ENCODE results near the gene TBC1D22A.
"Not testable (repeated sequence)": the region's sequence is repeated elsewhere in the genome, so short reads cannot be mapped to it uniquely, and the experiment has no call there.

TBC1D22A gene

DNA sequence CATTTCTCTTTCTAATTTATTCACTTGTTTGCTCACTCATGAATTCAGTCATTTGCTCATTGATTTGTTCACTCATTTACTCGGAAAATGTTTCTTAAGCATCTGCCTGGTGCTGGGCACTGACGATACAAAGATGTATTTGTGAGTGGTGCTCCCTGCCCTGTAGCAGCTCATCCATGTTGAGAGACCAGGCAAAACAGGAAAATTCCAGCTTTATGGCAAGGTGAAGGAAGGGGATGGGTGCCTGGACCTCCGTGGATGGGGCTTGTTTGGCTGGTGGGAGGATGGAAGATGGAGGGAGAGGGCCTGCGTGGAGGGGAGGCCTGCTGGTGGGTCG, 53.1 kb downstream of the TBC1D22A start:
- DNase-seq = no peak

DNA sequence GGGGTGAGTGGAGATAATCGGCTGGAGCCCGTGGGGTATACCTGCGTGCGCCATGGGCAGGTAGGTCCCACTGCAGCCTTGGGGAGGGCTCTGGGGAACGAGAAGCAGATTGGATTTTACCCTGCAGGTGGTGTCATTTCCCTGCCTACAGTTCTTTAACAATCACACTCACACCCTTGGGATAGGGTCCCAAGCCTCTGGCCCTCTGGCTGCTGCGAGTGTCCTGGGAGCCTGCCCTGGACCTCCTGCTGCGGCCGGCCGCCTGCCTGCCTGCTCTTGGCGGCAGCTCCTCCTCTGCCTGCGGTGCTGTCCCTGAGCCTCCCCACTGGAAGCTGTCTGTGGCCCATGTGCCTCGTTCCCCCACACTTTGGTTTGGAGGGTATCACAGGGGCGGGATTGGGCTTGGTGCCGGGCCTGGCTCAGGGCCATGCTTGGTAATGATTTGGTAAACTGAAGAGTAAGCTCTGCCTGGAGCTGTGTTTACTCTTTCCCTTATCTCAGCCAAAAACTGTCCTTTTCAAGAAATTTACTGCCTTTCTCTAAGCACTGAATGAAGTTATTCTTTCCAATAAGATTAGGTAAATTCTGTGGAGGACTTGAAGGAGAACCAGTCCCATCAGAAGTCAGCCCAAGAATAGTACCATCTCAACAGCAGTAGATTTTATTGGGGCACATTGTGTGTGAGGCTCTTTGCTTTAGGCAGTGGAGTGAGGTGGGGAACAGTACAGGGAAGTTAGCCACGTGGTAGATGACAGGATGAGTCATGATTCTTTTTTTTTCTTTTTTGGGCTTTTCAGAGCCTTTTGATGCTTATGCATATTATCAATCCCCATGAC, 53.7 kb downstream of the TBC1D22A start:
- DNase-seq = no peak

DNA sequence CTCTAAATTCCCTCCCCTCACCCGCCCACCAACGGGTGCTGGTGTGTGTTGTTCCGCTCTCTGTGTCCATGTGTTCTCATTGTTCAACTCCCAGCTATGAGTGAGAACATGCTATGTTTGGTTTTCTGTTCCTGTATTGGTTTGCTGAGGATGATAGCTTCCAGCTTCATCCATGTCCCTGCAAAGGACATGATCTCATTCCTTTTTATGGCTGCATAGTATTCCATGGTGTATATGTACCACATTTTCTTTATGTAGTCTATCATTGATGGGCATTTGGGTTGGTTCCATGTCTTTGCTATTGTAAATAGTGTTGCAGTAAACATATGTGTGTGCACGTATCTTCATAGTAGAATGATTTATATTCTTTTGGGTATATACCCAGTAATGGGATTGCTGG, 54.9 kb downstream of the TBC1D22A start:
- DNase-seq = not testable (repeated sequence)

DNA sequence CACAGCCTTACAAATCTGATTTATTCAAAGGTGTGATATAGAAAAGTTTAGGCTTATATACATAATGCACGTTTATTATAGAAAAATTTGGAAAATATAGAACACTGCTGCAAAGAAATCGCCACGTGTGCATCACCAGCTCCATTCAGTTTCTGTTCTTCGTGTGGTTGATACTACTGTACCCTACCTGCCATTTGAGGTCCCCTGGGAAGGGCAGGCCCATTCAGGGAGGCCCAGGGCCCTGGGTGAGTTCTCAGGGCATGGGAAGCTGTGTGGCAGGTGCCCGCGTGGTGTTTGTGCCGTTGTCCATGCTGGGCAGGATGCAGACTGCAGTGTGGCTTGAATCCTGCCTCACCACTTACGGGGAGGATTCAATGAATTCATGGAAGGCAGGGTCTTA, 60.8 kb downstream of the TBC1D22A start:
- no peak for DNase-seq

DNA sequence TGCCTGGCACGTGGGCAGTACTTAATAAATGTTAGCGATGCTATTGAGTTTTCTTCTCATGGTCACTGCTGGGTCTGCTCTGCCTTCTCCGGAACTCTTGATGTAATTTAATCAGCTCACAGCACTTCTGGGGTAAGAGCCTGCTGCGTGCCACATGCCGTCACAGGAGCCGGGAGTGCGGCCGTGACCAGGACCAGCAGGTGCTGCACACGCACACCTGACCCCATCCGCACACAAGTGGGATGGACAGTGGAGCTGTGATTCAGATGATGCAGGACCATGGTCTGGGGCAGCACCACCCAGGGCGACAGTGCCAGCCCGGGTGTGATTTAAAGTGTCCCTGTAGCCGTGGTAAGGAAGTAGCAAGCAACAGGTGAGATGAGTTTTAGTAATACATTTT, 61.2 kb downstream of the TBC1D22A start:
- DNase-seq = no peak

DNA sequence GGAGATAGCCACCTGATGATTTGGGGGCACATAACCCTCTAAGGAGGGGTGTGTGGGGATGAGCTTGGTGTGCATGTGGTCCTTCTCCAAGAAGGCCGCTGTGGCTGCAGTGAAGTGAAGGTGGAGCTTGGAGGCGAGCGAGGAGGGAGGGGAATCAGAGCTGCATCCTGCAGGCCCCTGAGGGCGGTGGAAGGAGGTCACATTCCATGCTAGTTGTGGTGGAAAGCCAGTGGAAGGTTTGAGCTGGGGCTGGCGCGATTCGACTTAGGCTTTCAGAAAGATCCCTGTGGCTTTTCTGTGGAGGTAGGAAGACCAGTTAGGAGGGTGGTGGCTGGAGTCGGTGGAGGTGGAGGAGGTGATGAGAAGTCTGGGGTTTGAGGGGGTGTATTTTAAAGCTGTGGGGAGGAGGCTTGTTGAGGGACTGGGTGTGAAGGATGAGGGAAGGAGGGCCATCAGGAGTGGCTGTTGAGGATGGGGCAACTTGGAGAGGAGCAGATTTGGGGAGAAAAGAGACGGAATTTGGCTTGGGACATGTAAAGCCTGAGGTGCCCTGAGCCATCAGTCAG, 62.0 kb downstream of the TBC1D22A start:
- no peak for DNase-seq

DNA sequence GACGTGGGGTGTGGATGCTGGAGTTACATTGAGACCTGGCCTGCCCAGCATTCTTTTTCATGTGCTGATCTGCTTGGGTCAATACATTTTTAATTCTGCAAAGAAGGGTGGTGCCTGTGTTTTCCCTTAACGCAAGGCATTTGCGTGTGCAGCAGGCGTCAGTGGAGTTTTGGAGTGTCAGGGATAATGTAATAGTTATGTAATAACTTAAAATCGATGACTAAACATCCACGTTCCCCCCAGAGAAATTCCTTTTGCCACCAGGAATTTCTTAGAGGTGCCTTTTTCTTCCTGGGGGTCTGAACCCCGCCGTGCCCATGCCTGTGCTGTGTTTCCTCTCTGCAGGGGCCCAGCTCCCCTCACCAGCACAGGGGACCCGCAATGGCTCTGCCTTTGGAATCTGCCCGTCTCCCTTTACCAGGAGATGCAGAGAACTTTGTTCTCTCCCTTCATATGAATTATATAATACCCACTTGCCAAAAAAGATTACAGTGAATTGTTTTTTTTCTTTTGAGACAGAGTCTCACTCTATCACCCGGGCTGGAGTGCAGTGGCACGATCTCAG, 62.6 kb downstream of the TBC1D22A start:
- DNase-seq = no peak

DNA sequence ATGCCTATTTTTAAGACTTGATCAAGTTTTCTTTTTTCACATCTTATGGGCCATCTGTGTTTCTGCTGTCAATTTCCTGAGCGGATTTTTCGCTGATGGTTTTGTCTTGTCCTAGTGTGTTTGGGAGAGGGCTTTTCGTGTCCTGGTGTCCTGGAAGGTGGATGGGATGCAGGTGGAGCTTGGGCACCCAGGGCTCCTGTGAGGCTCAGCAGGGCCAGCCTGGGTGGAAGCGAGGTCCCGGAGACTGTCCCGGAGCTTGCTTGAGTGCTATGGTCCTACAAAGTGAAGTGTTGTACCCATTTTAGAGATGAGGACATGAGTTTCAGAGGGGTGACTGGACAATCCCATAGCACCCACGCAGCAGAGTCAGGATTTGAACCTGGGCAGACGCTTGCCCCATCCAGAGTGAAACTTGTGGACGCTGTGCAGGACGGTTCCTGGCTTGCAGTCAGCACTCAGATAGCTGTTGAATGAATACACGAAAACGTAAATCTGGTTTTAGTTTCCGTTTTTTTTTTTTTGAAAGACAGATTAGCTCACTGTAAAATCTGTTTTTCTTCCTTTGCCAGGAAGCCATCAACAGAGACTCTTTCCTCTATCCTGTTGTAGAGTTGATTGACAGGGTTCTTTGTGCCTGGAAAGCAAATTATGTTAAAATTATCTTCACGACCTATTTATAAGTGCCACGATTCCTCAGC, 64.1 kb downstream of the TBC1D22A start:
- no peak for DNase-seq

DNA sequence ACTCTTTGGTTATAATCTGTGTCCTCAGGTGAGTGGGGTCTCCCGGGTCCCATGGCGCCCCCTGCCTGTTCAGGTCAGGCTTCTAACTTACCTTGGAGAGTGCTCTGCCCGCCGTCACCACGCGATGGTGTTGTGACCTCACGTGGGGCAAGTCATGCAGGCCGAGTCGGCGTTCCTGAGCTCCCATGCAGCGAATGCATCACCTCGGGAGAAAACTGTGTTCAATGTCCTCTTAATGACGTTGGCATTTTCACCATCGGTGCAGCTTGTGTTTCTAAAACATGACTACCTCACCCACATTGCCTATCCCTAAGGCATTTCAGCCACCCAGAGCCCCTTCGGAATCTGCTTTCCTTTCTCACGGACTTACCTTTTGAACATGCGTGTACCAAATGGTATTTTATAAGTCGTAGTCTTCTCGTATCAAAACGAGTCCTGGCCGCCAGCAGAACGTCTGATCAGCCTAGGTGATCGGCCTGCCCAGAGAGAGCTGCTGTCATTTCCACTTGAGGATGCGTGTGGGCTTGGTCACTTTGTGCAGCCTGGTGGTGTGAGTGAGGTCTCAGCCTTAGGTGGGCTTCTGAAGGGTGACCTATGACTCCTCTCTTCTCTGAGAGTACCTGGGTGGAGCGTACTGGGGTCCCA, 64.8 kb downstream of the TBC1D22A start:
- DNase-seq = no peak

DNA sequence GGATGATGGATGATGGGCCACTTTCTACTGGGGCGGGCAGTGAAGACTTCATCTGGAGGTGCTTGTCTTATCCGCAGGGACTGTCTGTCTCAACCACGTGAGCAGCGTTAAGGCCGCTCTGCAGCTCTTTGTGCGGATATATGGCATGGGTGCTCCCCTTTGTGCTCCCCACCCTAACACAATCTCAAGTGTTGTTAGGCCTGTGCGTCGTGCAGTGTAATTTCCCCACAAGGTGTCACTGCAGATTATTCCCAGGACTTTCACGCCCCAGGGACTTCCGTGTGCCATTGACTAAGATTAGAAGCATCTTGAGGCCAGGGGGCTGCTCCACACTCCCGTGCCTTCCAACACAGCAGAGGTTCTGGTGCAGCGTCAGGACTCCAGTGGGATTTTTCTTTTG, 65.3 kb downstream of the TBC1D22A start:
- no peak for DNase-seq

DNA sequence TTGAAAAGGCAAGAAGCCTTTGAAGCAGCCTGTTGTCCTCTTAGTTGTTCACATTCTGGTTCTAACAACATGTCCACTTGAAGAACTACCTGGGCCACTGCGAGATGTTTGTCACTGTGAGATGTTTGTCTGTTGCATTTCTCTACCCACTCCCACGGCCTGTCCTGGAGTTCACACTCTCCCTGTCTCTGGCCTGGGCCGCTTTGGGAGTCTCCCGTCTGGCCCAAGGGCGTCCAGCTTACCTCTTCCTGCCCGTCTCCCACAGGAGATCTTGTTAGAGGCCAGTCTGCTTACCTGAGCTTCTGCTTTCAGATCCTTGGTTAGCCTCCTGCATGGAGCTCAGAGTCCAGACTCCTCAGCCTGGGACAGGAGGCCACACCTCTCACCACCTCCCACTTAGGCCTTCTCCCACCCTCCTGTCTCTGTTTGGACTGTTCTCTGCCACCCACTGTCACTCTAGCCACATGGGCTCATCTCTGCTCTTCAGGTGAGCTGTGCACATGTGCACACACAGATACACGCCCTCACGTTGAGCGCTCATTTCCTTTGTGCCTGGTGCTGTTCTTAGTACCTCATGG, 66.0 kb downstream of the TBC1D22A start:
- no peak for DNase-seq

DNA sequence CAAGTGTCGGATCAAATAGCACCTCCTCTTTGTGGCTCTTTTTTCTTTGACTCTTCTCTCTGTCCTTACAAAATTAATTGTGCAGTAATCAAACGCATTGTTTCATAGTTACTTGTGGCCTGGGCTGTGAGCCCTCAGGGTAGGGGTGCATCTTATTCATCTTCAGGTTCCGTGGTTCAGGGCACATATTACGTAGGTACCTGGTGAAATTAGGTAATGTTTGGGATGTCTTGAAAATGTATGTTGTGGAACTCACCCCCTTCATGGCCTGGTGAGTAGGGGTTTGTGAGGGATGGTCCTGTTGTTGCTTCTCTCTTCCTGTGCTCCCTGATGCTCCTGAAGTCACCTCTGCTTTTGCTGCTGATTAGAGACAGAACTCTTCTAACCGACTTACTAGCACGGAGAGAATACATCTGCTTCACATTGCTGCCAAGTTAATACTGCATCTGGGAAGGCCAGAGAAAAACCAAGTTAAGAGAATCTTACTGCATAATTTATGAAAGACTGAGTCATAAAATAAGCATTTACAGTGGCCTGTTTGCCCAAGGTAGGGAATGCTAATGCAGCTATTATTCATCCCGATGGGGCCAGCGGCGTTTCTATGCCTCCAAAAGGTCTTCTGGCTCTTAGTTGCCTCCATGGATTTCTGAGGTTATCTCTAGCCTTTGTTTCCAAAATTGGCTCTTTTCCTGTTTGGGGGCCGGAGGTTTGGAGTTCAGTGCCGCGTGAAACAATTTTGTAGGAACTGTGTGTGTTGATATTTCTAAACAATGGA, 66.9 kb downstream of the TBC1D22A start:
- no peak for DNase-seq

DNA sequence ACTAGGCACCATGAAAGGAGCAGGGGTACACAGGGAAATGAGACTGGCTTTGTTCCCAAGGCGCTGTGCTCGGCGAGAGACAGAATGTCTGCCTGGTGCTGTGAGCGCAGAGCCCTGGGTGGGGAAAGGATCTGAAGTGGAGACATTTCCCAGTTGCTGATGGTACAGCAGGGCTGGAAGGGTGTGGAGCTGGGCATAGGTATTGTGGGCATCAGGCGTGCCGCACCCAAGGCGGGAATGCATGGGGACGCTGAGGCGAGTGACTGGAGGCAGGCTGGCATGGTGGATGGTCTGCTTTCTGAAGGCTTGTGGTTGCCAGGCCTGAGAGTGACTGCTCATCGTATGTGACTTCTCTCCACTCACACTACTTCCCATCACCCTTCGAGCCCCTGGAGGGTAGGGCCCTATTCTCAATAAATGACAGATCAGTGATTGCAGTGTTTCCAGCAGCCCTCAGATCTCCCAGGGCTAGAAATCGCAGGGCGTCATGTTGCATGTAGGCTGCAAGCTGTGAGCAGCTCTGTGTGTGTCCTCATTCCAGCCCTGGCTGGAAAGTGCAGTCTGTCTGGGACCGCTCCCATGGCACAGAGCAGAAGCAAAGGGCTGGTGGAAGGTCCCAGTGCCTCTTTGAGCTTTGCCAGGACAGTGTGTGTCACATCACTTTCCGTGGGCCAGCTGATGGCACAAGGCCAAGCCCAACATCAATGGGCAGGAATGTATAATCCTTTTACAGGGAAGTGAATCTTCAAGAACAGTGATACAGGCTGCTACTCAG, 67.7 kb downstream of the TBC1D22A start:
- no peak for DNase-seq

DNA sequence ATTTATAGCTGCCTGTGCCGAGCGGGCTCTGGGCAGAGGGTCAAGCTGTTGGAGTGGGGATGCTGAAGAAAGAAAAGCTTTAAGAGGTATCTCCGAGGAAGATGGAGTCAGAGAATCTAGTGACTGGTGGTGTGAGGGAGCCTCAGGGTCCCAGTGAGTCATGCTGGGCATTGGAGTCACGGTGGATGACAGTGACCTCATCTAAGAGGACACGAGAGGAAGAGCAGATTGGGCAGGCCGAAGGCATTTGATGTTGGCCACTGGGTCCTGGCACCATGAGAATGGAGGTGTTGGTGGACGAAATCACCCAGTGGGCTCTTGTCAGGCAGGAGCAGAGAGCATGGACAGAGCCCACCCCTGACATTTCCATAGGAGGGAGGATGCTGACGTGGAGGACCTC, 68.4 kb downstream of the TBC1D22A start:
- no peak for DNase-seq

DNA sequence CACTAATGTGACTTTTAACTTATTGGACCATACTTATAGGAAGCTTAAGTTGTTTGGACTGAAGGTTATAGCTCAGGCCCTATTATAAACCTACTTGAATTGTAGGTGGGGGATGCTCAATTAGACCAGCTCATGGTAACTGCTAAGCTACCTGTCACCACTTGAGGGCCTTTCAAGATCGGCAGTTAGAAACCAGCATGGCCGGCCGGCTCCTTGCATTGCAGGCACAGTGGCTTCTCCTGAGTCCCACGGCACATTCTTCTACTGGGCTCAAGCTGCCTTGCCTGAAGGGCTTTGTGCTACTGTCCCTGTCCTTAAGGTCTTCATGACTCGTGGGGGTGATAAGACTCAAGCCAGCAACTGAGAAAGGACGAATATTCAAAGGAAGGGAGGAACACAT, 70.8 kb downstream of the TBC1D22A start:
- DNase-seq = no peak

DNA sequence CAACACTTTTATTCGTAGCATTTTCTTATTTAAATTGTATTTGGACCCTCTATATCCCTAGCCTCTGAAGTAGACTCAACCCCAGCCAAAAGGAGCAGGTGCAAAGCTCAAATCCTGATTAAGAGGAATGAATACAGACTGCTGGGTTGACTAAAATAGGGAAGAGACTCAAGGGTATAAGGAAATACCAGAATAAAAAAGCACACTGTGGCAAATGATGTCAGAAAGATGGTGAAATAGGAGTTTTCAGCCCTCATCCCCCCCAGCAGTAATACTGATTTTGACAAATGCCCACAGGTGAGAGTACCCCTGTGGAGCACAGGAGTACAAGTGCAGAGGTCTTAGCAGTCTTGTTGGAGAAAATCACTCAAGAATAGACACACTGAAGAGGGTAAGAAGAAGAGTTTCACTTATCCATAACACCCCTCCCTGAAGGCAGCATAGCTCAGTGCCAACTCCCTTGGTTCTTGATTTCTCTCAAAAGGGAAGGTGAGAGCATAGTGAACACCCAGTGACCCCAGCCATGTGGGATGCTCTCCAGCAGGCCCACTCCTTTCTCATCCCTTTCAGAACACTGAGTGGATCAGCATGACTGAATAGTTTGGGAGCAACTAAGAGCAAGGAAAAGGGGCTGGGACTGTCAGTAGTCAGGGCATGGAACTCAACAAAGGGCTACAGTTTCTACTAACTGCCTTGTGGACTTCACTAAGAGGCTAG, 71.7 kb downstream of the TBC1D22A start:
- DNase-seq = no peak

DNA sequence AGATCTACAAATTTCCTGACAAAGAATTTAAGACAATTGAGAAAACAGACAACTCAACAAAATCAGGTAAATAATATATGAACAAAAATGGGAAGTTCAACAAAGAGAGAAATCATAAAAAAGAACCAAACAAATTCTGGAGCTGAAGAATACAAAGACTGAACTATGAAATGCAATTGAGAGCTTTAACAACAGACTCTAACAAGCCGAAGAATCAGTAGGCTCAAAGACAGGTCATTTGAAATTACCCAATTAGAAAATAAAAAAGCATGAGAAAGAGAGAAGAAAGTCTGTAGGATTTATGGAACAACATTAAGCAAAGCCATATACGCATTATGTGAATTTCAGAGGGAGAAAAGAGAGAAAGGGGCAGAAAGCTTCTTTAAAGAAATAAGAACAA, 72.8 kb downstream of the TBC1D22A start:
- no peak for DNase-seq

DNA sequence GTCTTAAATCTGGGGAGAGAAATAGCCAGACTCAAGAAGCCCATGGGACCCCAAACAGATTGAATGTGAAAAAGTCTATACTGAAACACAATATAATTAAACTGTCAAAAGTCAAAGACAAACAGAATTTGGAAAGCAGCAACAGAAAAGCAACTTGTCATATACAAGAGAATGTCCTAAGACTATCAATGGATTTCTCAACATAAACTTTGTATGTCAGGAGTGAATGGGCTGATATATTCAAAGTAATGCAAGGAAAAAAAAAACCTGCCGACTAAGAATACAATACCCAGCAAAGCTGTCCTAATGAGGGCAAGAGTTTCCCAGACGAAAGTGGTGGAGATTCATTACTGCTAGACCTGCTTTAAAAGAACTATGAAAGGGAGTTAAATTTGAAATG, 73.2 kb downstream of the TBC1D22A start:
- no peak for DNase-seq

DNA sequence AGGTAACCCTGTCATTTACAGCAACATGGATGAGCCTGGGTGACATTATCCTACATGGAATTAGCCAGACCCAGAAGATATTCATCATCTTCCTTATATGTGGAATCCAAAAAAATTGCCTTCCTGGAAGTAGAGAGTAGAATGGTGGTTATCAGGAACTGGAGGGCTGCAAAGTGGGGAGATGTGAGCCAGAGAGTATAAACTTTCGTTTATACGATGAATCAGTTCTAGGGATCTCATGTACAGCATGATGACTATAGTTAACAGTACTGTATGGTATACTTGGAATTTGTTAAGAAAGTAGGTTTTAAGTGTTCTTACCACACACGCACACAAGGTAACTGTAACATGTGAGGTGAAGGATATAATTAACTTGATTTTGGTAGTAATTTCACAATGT, 79.1 kb downstream of the TBC1D22A start:
- no peak for DNase-seq

DNA sequence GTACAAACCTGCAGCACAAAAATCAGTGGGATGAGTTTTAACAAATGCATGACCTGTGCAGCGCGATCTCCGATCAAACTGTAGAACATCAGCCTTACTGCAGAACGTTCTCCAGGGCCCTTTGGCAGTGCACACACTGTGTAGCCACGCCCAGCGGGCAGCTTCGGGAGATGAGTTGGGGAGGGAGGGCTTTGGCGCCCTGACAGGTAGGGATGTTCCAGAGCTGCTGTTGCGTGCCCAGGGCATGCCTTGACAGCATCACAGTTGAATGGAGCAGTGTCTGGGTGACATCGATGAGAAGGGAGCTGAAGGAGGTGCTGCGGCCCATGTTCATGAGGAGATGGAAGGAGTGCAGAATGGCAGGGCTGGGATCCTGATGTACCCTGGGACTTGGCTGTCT, 80.2 kb downstream of the TBC1D22A start:
- no peak for DNase-seq

DNA sequence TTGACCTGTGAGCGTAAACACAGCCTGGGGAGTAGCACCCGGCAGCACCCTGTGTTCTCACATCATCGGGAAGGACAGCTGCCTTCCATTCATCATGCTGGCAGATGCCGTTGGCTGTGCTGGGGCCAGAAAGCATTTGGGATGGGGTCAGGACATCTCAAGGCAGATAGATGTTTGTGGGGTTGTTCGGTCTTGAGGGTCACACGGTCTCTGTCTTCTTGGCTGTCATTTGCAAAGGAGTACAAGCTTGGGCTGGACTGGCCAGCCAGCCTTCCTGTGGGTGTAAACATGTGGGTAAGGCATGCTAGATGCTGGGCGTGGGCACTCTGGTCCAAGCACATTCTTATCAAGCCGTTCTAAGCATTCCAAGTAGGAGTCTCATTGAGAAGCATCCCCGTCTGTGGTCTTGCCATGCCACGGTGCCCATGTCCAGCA, 81.4 kb downstream of the TBC1D22A start:
- DNase-seq = no peak
